ENCODE results near the gene LRRC56.

DNA sequence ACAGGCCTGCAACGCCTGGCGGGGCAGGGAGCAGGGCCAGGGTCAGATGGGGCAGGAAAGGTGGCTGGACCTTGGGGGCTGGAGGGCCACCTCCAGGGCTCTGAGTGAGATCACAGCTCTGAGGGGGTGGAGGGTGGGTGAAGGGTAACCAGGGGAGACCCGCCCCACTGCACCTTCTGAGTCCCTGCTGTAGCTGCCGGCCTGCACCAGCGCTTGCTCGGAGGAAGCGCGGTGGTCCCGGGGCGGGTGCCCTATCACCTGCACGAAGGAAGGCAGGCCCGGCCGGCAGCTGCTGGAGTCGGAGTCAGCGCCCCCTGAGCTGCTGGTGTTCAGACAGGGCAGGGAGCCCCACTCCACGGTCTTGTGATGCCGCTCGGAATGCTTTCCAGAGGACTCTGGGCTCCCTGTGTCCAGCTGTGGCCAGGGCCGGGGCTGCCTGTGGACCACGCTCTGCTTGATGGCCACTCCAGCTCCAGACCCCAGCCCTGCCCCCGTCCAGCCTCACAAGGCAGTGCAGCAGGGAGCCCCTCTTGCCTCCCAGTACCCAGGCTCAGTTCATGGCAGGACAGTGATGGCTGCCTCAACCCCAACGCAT, 19.4 kb downstream of the LRRC56 start:
- TF ChIP-seq, protein P1, sequence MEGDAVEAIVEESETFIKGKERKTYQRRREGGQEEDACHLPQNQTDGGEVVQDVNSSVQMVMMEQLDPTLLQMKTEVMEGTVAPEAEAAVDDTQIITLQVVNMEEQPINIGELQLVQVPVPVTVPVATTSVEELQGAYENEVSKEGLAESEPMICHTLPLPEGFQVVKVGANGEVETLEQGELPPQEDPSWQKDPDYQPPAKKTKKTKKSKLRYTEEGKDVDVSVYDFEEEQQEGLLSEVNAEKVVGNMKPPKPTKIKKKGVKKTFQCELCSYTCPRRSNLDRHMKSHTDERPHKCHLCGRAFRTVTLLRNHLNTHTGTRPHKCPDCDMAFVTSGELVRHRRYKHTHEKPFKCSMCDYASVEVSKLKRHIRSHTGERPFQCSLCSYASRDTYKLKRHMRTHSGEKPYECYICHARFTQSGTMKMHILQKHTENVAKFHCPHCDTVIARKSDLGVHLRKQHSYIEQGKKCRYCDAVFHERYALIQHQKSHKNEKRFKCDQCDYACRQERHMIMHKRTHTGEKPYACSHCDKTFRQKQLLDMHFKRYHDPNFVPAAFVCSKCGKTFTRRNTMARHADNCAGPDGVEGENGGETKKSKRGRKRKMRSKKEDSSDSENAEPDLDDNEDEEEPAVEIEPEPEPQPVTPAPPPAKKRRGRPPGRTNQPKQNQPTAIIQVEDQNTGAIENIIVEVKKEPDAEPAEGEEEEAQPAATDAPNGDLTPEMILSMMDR (IDR thresholded peaks at IDR 0.05) = no peak
- TF ChIP-seq EZH2 (IDR thresholded peaks at IDR 0.05; ENCODE audit: borderline replicate concordance, insufficient read depth, low read depth, low read length, poor library complexity, severe bottlenecking) = no peak

Measured in B cell (primary cell).